GM10266 (cell line): ENCODE results near the gene TUBAL3.
"Not testable (repeated sequence)": the region's sequence is repeated elsewhere in the genome, so short reads cannot be mapped to it uniquely, and the experiment has no call there.

Experiments
- DNase-seq: peaks from one replicate; pipeline ENCODE4 v3.0.0; 2012; ENCODE audit errors: extremely low spot score
- TF ChIP-seq, protein P1 (sequence below): IDR thresholded peaks from 2 replicates; pipeline ENCODE4 v1.5.1; 2012; ENCODE audit warnings: mild to moderate bottlenecking, low read depth; ENCODE audit not compliant: control insufficient read depth, insufficient read depth; ENCODE audit errors: missing control alignments

Gene TUBAL3

DNA sequence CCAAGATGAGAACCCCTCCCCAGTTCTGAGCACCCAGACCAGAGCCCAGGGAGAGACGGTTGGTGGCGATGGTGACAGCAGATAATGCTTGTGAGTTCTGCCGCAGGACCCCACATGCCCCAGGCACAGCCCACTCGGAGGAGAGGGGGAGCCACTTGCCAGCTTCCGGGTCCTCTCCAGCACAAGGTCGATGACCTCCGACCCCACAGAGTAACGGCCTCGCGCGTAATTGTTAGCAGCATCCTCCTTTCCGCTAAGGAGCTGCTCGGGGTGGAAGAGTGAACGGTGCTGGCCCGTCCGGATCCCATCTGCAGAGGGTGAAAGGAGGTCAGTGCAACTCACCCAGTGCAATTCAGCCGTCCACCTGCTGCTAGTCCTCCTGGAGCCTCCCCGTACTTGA, 9.5 kb downstream of the TUBAL3 start:
- TF ChIP-seq, protein P1, sequence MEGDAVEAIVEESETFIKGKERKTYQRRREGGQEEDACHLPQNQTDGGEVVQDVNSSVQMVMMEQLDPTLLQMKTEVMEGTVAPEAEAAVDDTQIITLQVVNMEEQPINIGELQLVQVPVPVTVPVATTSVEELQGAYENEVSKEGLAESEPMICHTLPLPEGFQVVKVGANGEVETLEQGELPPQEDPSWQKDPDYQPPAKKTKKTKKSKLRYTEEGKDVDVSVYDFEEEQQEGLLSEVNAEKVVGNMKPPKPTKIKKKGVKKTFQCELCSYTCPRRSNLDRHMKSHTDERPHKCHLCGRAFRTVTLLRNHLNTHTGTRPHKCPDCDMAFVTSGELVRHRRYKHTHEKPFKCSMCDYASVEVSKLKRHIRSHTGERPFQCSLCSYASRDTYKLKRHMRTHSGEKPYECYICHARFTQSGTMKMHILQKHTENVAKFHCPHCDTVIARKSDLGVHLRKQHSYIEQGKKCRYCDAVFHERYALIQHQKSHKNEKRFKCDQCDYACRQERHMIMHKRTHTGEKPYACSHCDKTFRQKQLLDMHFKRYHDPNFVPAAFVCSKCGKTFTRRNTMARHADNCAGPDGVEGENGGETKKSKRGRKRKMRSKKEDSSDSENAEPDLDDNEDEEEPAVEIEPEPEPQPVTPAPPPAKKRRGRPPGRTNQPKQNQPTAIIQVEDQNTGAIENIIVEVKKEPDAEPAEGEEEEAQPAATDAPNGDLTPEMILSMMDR: no peak
- no peak for DNase-seq

DNA sequence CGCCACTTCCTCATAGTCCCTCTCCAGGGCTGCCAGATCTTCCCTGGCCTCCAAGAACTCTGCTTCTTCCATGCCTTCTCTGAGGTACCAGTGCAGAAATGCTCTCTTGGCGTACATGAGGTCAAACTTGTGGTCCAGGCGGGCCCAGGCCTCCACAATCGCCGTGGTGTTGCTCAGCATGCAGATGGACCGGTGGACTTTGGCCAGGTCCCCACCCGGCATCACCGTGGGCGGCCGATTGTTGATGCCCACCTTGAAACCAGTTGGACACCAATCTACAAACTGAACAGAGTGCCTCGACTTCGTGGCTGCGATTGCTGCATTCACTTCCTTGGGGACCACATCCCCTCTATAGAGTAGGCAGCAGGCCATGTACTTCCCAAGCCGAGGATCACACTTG, 11.1 kb downstream of the TUBAL3 start:
- DNase-seq: no peak
- TF ChIP-seq, protein P1: no peak

DNA sequence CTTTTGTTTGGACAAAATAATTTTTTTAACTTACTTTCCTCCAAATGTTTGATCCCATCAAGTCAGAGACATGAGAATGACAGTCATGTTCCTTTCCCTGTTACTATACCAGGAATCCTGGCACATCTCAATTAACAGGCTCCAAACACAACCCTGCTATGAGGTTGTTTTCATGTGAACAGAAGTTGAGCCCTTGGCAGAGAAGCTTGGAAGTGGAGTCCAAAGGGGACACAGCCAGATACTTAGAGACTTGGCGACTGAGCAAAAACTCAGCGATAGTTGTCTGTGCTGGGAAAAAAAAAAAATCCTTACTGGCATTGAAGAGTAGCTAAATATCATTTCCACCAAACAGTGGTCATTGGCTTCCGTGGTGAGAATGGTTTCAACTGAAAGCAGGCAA, 12.8 kb downstream of the TUBAL3 start:
- TF ChIP-seq, protein P1: no peak
- no peak for DNase-seq

DNA sequence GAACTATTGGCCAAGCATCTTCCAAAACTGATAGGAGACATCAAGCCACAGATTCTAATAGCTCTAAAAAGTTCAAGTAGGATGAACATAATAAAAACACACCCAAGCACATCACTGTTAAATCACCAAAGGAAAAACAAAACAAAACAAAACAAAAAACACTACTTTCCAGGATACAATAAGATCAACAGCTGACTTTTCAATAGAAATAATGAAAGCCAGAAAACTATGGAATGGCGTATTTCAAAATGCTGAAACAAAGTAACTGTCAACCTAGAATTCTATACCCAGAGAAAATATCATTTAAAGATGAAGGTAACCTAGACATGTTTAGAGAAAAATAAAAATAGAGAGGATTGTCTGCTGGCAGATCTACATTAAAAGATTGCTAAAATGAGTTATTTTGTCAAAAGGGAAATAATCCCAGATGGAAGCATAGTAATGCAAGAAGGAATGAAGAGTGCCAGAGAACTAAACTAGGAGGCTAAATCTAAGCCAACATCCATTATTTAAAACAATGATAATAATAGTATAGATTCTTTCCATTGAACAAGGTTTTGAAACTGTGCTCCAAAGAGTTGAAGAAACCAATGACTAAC, 13.9 kb downstream of the TUBAL3 start:
- TF ChIP-seq, protein P1: no peak

DNA sequence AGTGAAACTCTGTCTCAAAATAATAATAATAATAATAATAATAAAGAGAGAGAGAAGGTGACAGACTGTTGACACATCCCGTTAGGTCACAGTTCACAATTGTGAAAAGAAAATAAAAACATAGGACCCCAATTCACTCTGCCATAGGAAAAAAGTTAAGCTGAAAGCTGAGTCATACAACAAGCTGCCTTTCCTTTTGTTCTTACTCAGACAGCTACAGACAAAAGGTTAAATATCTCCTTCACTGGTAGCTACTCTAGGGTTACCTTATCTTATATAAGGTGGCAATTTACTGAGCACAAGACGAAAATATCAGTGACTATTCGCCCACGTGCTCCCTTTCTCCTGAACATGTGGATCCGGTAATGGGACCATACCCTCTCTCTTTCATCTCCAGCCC, 17.5 kb downstream of the TUBAL3 start:
- no peak for DNase-seq
- TF ChIP-seq, protein P1: no peak

More for the DNA sequence above, 13.9 kb downstream of the TUBAL3 start:
- DNase-seq: no peak

DNA sequence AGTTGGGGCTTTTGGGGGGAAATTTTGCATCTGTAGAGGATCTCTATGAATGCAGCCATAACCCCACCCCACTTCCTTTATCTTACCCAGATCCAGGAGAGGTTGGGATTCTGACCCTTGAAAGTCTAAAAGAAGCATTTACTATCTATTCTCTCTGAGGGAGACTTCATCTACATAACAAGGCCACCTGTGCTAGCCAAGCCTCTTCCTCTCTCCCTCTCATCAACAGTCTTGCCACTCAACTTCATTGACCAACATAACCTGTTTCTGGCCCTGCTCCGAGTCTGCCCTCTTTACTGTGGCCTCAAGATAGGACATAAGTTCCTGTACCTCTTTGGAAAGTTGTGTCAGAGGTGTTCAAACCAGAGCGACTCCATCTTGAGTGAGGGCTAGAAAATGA, 19.4 kb downstream of the TUBAL3 start:
- DNase-seq: no peak
- TF ChIP-seq, protein P1: no peak

DNA sequence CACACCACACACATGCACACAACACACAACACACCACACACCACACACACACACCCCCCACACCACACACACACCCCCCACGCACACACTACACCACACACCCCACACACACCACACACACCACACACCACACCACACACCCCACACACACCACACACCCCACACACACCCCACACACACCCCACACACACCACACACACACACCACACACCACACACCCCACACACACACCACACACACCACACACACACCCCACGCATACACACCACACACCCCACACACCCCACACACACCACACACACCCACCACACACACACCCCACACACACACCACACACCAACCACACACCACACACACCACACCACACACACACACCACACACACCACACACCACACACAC, 23.4 kb downstream of the TUBAL3 start:
- TF ChIP-seq, protein P1: no peak
- no peak for DNase-seq

DNA sequence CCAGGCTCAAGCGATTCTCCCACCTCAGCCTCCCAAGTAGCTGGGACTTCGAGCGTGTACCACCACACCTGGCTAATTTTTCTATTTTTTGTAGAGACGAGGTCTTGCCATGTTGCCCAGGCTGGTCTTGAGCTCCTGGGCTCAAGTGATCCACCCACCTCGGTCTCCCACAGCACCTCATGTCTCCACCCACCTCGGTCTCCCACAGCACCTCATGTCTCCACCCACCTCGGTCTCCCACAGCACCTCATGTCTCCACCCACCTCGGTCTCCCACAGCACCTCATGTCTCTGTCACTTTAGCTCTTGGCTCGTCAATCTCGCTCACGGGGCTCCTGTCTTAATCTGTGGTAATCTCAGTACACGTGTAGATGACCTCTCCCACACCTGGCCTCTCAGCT, 24.2 kb downstream of the TUBAL3 start:
- not testable (repeated sequence) for DNase-seq

DNA sequence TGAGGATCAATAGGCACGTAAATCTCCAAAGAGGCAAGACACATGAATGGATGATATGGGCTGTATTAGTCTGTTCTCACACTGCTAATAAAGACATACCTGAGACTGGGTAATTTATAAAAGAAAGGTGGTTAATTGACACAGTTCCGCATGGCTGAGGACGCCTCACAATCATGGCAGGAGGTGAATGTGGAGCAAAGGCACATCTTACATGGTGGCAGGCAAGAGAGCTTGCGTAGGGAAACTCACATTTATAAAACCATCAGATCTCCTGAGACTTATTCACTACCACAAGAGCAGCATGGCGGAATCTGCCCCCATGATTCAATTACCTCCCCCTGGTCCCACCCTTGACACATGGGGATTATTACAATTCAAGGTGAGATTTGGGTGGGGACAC, 25.4 kb downstream of the TUBAL3 start:
- DNase-seq: not testable (repeated sequence)
